ENCODE measurements around the gene USP25.

The USP25 gene

DNA sequence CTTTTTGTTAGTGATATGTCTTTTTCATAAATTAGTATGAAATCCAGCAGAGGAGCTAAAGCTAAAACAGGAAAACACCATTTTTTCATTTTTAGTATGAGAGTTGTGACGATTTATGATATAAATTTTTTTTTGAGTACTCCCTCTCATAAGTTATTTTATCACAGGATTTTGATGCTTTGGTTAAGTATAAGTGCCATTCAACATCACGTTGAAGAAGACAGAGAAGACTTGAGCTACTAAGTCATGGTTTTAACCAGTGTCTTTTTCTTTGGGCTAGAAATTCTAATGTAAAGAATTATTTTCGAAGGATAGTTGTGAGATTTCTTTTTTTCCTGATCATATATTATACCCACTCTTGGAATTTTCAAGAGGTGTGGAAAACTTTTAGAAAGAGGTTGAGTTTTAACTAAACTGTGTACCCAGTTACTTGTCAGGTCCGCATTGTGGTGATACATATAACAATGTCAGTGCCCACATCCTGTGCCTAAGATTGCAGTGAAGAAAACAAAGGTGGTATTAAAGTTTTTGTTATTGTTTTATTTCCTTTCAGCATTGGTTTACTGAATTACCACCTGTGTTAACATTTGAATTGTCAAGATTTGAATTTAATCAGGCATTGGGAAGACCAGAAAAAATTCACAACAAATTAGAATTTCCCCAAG lies 93.8 kb downstream of the USP25 start:
- DNase-seq: no peak

DNA sequence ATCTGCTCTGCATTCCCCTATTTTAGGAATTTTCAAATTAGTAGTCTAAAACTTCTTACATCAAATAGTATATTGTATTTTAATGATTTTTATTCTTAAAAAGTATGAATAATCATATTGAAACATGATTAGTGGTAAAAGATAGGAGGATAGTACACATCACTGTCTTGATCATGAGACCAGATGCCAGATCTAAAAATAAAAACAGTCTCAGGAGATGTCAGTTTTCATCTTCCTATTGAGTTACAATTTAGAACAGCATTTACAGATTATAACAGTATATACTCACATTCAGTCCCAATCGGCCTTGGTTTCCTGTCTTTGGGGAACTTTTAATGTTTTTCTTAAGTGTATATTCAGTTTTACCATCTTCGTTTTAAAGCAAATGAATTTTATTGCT lies 95.9 kb downstream of the USP25 start:
- no peak for DNase-seq

DNA sequence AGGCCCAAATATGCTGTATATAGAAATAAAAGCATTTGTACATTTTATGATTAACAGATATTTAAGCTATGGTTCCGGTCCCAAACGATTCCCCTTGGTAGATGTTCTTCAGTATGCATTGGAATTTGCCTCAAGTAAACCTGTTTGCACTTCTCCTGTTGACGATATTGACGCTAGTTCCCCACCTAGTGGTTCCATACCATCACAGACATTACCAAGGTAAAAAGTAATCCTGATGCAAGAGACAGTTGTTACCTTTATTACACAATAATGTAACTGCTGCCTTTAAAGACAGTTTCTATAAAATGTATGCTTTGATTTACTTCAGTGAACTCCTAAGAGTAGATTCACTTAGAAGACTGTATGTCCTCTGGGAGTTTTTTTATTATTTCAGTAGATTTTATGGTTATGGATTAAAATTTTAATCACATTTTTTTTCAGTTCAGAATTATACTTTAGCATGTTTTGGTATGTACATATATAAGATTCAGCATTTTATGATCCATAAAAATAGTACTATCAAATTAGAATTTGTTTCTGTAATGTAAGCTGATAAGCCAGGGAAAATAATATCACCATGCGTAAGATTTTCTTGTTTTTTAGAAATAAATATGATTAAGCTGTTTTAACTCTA lies 96.5 kb downstream of the USP25 start:
- DNase-seq: no peak

DNA sequence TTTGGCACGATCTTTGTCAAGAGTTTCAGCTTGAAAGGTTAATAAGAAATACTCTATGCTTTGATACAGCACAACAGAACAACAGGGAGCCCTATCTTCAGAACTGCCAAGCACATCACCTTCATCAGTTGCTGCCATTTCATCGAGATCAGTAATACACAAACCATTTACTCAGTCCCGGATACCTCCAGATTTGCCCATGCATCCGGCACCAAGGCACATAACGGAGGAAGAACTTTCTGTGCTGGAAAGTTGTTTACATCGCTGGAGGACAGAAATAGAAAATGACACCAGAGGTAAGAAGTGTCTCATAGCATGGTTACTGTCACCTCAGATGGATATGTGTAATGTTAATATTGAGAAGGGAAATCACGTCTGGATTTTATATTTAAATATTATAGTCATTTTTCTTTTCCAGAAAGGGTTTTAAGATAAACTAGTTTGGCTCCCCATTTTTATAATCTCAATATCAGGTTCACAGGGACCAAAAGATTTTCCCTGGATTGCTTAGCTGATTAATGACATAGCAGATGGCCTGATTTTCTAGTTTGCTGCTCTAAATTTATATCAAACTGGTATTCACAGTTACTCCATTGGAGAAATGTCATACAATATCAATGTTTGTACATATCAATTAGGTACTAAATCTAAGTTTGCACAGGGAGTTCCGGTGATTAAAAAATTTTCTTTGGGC lies 97.3 kb downstream of the USP25 start:
- no peak for DNase-seq

DNA sequence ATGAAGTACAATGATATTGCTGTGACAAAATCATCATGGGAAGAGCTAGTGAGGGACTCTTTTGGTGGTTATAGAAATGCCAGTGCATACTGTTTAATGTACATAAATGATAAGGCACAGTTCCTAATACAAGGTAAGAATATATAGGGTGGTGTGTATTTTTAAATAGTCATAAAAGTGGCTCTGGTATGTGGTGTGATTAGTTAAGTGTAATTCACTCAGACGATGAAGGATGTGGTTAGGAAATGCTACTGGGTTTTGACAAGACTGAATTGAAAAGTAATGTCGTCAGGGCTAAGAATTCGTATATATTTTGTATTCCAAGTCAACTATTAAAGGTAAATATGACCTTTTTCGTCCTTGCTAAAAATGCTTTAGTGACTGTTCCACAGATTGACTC lies 101.7 kb downstream of the USP25 start:
- no peak for DNase-seq

DNA sequence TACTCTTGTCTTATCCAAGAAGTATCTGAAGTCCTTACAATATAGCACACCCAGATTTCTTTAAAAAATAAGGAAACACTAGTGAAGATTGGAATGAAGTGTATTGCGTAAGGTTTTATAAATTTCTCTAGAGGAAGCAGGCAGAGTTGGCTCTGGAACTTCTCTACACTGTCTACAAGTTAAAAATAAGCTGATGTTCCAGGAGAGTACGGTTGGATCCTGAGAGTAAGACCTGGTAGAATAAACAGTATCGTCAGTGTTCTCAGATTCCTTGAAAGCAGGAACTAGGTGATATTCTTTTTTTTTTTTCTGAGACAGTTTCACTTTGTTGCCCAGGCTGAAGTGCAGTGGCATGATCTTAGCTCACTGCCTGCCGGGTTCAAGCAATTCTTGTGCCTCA lies 107.9 kb downstream of the USP25 start:
- no peak for DNase-seq

DNA sequence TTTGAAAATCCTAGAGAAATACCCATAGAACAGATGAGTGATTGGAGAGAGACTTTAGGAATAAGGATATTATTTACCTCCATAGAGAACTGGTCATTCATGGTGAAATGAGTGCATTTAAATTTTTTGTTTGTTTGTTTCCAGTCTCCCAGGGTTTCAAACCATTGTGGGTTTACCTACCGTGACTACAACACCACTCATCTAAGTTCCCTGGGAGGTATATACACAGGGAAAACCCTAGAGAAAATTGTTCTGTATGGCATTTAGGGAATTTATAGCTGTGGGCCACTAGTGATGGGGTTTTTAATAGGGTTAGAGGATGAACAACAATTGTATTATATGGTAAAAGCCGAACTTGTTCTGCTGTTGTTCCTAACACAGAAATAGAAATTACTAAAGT lies 109.2 kb downstream of the USP25 start:
- DNase-seq: no peak

DNA sequence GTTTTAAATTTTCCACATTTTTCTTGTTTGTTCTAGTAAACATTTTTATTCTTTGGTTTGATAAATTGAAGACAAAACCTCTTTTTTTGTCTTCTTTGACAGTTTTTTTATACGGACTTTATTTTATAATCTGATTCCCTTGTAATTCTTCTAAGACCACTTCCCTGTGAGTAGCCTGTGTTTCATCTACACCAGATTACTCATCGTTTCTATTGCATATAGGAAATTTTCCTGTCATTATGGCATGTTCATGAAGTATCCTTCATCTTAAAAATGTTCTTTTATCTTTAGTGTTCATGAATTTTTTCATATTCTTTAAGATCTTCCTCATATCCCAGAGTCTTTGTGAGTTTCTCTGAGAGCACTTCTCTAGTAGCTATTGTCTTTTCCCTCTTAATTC lies 109.8 kb downstream of the USP25 start:
- no peak for DNase-seq

DNA sequence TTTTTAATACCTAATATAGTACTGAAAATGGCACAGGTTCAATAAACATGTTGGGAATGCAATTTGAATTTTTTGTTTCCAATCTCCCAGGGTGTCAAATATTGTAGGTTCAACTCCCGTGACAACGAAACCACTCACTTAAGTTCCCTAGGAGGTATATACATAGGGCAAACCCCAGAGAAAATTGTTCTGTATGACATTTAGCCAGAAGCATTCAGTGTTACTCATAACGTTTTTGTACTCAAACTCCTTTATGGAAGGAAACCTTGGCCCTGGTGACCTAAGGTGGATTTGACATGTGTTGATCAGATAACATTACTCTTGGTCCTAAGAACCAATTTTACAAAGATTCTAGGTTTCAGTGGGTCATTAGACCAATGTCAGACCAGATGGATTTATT lies 110.6 kb downstream of the USP25 start:
- DNase-seq: no peak

DNA sequence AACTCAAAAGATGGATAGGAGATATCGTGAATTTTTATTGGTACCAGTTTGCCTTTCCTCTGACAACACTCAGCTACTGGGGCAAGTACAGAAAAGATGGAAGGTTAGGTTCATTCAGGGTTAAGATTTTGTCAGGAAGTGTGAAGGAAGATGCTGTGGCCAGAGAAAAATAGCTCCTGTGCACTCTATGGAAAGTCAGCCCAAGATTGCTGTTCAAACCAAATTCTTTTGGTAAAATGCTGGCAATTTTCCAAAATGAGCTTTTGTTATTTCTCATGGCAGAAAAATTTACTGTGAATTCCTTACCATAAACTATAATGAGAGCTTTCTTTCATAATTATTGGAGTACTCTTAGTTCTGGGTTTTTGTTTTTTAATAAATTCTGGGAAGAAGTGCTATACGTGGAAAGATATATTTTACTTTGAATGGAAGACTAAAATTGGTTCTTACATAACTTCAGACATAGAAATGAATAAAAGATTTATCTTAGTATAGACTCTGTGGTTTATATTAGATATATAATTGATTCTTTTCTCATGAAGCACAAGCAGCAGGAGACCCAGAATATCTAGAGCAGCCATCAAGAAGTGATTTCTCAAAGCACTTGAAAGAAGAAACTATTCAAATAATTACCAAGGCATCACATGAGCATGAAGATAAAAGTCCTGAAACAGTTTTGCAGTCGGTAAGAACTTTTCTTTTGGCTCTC lies 112.2 kb downstream of the USP25 start:
- DNase-seq: no peak

DNA sequence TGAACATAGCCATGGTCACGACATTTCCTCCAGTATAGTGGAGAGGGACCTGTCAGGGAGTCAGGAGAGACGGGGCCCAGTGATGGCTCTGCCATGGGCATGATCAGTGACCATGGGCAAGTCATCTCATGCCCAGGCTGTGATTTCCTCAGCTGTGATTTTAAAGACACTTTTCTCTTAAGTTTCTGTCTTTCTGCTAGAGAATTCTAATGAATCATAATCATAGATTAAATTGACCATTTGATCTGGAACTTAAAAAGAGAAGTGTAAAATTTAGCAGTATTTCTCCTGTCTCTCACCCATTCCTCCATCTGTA lies 112.7 kb downstream of the USP25 start:
- no peak for DNase-seq

DNA sequence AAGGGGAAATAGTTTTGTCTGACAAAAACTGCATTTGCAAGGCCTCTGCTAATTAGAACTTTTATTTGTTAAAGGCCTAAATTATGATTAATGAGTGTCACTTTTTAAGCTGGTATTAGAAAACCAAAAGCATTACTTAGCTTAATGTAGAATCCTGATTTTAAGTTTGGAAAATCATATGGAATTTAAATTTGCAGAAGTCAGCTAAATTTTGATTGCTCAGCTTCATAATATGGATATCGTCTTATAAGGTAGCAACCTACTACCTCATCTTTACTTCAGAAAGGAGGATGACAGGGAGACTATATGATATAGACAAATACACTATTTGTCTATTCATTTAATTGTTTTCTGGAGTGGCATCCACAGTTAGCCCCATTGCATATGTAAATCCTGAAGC lies 114.0 kb downstream of the USP25 start:
- no peak for DNase-seq

DNA sequence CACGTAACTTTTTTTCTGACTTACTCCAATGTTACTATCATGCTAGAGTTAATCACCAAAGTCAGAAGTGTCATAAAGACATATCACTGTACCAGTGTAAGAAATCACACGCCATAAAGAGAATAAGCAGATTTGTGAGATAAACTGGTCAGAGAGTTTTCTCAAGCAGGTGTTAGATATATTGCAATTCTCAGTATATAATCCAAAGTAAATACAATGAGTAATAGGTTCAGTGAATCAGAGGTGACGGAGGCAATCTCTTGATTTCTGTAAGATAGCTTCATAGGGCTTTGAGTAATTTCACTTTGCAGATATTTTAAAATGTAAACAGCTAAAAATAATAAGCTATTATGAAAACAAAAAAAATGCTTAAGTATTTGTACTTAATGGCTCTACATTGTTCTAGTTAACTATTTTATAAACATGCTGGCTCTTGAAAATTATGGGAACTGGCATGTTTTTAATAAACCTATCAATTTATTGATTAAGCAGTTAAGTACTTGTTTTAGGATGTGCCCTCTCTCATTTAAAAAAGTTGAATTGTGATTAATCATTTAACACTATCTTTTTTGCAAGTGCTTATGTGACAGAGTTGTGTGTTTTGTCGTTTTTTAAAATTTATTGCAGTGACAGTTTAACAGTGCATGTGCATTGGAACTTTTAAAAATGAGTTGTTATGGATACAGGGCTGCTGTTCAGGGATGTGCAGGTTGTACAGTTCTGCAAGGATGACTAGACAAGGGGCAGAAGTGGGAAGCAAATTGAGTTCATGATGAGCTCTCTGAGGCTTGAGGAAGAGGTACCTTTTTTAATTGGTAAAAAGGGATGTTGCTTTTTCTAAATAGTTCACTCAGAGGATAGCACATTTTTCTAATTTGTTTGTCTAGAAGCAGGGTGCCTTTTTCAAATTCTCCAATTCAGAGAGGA lies 119.1 kb downstream of the USP25 start:
- no peak for DNase-seq

DNA sequence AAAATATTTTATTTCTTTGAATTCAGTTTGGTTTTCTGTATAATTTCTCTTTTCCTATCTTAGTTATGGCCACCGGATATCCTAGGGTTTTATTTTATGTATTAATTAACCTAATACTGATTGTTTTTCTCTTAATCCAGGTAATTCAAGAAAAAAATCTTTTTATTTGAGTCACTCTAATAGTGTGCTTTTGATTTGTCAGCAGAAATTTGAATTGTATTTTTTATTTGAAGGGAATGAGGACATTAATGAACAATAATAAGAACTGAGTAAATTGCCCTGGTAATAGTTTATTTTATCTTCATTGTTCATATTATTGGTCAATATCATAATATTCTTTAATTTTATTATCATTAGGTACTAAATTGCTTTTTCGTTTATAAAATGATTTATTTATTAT lies 120.1 kb downstream of the USP25 start:
- no peak for DNase-seq

DNA sequence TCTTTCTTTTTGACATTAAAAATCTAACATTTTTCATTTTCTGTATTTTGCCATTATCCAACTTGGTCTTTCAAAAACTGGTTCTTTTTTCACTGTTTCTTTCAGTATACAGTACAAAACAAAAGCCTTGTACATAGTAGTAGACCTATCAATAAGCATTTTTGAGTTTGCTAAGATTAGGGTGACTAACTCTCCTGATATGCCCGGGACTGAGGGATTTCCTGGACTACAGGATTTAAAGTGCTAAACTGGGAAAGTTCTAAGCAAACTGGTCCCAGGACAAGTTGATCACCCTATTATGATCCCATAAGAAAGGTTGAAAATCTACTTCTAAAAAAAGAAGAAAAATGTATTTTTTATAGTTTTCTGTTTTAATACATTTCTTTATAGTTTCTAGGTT lies 120.9 kb downstream of the USP25 start:
- no peak for DNase-seq

DNA sequence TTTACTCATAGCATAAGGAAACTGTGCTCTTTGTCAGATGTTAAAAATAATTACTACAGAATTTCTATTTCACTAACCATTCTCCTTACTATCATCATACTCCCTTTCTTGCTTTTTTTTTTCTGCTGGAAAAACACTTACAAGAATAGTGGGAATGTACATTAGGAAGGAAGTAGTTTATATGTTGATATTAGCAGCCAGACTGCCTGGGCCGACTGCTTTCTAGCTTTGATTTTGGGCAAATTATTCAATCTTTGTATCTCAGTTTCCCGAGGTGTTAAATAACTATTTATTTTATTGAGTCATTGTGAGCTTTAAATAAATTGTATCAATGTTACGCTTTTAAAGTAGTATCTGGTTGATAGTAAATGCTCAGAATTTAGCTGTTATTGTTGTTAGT lies 122.4 kb downstream of the USP25 start:
- no peak for DNase-seq

DNA sequence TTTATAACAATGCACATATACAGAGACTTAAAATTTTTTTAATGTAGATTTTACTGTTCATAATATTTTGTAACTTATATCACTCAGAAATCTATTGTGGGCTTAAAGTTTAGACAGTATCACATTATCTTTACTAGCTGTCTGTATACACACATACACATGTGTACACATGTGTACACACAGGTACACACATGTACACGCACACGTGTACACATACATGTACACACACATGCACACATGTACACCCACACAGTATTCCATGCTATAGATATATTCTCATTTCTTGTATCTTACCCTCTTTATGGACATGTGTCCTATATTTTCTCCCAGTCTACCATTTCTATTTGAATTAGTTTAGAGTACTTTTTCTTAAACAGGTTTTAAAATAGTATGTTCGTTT lies 123.3 kb downstream of the USP25 start:
- DNase-seq: no peak

DNA sequence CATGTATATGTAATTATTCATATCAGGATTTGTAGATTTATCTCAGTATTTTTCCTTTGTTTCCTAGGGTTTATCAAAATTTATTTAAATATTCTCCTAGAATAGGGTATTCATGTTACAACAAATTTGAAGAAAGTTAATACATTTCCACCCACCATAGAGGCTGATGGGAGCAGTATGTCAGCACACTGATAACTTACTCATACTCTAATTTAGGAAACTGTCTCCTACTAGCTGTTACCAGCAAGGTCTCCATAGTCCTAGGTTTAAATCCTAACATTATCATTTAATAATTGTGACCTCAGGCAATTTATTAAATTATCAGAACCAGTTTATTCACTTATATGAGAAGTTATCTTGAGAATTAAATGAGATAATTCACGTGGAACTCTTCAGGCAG lies 127.0 kb downstream of the USP25 start:
- no peak for DNase-seq

DNA sequence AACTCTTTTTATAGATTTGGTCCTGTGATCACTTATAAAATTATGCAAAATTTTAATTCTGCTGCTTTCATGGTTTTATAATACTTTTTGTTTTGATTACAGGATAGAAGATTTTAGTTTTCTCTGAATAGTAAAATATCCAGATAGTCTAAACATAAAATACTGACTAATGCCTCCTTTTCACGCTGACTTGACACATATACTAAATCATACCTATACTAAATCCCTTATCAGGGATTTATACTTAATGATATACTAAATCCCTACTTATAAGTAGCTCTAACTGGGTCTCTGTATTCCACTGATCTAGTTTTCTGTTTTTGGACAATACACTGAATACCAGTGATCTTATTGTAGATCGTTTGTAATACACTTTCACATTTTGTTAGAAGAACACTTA lies 128.0 kb downstream of the USP25 start:
- DNase-seq: no peak

DNA sequence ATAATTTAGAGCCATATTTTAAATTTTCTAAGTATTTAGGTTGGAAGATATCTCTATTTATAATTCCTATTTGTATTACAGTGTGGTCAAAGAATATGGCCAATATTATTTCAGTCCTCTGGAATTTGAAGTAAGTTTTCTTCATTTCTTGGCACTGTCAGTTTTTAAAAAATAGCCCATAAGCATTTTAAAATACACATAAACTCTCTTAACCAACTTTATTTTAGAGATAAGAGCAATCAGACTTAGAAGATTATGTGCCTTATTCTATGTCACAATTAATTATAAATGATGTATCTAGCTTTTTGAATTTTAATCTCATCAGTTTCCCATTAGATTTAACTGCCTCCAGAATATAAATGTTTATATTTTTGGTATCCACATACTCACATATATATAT lies 130.8 kb downstream of the USP25 start:
- DNase-seq: no peak

DNA sequence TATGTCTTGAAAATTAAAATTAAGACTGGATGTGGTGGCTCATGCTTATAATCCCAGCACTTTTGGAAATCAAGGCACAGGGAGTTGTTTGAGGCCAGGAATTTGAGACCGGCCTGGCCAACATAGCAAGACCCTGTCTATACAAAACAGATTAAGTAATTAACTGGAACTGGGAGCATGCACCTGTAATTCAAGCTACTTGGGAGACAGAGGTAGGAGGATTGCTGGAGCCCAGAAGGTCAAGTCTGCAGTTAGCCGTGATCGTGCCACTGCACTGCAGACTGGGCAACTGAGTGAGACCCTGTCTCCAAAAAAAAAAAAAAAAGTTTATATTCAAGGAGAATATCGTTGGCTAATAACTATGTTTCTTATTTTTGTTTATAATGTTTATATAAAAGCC lies 139.2 kb downstream of the USP25 start:
- no peak for DNase-seq

DNA sequence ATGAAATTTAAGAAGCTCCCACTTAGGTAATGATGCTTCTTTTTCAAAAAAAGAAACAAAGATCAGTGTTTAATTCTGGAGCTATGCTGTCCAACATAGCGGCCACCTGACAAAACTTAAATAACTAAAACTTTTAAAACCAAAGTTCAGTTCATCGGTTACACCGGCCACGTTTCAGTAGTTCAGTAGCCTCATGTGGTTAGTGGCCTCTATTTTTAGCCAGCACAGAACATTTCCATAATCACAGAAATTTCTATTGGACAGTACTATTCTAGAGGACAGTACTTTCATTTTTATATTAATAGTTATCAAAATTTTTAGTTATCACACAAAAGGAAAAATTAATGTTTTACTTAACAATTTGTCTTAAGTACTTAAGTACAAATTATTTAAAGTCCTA lies 141.0 kb downstream of the USP25 start:
- no peak for DNase-seq

DNA sequence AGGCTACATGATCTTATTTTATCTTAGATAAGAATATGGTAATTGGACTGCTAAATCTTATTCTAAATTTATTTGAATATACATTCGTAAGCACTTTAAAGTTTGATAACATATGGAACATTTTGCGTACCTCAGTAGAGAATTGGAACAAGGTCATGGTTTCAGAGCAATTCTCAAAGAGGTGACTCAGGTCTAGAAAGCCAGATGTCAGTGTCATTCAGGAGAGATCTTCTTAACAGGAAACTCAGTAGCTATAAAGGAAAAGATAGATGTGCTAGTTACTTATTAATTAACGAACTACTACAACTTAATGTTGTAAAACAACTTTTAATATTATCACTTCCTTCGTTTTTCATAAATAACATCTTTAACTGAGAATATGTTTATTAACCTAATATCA lies 142.5 kb downstream of the USP25 start:
- no peak for DNase-seq

Data from SHP77 (cell line).